ENCODE results near the gene STXBP2. TPM values are rescaled to one million over a fixed set of nuclear protein-coding genes. Genes with fewer than 3 reads are reported as not detected.

The STXBP2 gene
- total RNA-seq, 1 donor from 2014 or later: 9.7 TPM

DNA sequence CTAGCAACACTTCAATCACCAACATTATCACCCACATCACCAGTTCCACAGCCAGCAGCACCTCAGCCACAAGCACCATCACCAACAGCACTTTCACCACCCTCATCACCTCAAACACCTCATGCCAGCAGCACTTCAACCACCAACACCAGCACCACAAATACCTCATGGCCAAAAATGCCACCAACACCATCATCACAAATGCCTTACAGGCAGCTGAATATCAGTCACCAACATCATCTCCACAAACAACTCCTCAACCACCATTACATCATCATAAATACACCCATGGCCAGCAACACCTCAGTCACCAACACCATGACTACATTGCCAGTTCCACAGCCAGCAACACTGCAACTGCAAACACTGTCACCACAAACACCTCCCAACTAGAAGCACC, 54.6 kb downstream of the STXBP2 start:
- ATAC-seq: no peak
- intact Hi-C loops (cut with micrococcal nuclease): no loop called here
- DNase-seq: no peak

DNA sequence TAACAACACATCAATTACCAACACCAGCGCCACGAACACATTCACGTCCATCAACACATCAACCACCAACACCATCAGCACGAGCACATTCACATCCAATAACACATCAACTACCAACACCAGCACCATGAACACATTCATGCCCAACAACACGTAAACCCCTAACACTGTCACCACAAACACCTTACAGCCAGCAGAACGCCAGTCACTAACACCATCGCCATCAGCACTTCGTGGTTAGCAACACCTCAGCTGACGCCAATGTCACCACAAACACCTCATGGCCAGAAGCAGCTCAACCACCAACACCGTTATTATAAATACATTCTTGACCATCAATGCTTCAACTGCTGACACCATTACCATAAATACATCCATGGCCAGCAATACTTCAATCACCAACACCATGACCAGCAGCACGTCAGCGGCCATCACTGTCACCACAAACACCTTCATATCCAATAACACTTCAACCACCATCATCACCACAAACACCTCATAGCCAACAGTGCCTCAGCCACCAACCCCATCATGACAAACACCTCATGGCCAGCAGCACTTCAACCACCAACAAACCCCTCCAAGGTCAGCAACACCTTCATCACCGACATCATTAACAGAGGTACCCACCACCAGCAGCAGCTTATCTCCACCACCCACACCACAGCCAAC, 55.6 kb downstream of the STXBP2 start:
- ATAC-seq: no peak

GRCh38 chr19:7694499-7694898, 57.6 kb downstream of the STXBP2 start:
- no peak for DNase-seq
- no peak for ATAC-seq
- intact Hi-C loops (cut with micrococcal nuclease): no loop called here

More for the DNA sequence above, 55.6 kb downstream of the STXBP2 start:
- intact Hi-C loops (cut with micrococcal nuclease): no loop called here
- no peak for DNase-seq

Small RNA genes within 50 kb of the gene (microRNA-seq; reads per million reads assigned to microRNA genes)
- gene MIR6792 (ENCODE audit: borderline number of aligned reads): not detected

Other genes with a start within 250 kb of the STXBP2 start
- 0.84 TPM for gene PEX11G, start 148.1 kb upstream of the STXBP2 start, total RNA-seq
- 101 TPM for gene ZNF358, start 121.0 kb upstream of the STXBP2 start, total RNA-seq
- 18.5 TPM for gene MCOLN1, start 114.5 kb upstream of the STXBP2 start, total RNA-seq
- 55.6 TPM for gene PNPLA6, start 101.4 kb upstream of the STXBP2 start, total RNA-seq
- 2.6 TPM for gene CAMSAP3, start 41.2 kb upstream of the STXBP2 start, total RNA-seq
- 27.5 TPM for gene XAB2, start 7.6 kb upstream of the STXBP2 start, total RNA-seq
- gene PET100, start 7.3 kb upstream of the STXBP2 start, total RNA-seq: 206 TPM
- 6.5 TPM for gene PCP2, start 3.4 kb upstream of the STXBP2 start, total RNA-seq
- gene RETN, start 31.9 kb downstream of the STXBP2 start, total RNA-seq: not detected
- 0.72 TPM for gene MCEMP1, start 40.0 kb downstream of the STXBP2 start, total RNA-seq
- gene TRAPPC5, start 43.7 kb downstream of the STXBP2 start, total RNA-seq: 111 TPM
- gene FCER2, start 65.0 kb downstream of the STXBP2 start, total RNA-seq: 0.17 TPM
- gene CLEC4G, start 95.0 kb downstream of the STXBP2 start, total RNA-seq: 0.42 TPM
- 10.0 TPM for gene CD209, start 110.4 kb downstream of the STXBP2 start, total RNA-seq
- not detected for gene CLEC4M, start 126.1 kb downstream of the STXBP2 start, total RNA-seq
- 23.5 TPM for gene EVI5L, start 193.1 kb downstream of the STXBP2 start, total RNA-seq
- gene PRR36, start 237.3 kb downstream of the STXBP2 start, total RNA-seq: 0.15 TPM

Data from left ventricle myocardium superior (tissue), 1 donor.